Fibroblast of skin of abdomen (primary cell): ENCODE data around the gene DOK7.
"Not testable (repeated sequence)": the region's sequence is repeated elsewhere in the genome, so short reads cannot be mapped to it uniquely, and the experiment has no call there.

ENCODE experiments used
- DNase-seq: peaks from one replicate; pipeline ENCODE4 v3.0.0-alpha.2; 2013

Gene DOK7

DNA sequence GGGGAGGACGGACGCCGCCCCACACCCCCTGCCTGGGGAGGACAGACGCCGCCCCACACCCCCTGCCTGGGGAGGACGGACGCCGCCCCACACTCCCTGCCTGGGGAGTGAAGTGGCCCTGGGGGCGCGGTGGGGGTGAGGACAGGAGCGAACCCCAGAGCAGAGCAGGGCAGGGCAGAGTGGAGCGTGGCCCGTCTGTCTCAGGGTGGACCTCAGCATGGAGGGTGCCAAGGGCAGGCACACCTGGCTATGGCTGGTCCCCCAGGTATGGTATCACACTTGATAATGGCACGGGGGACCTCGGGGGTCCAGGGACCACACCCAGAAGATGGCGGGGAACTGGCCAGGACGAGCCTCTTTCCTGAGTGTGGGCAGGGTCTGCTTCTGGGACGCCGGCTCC is 59.5 kb downstream of the DOK7 start:
- no peak for DNase-seq

DNA sequence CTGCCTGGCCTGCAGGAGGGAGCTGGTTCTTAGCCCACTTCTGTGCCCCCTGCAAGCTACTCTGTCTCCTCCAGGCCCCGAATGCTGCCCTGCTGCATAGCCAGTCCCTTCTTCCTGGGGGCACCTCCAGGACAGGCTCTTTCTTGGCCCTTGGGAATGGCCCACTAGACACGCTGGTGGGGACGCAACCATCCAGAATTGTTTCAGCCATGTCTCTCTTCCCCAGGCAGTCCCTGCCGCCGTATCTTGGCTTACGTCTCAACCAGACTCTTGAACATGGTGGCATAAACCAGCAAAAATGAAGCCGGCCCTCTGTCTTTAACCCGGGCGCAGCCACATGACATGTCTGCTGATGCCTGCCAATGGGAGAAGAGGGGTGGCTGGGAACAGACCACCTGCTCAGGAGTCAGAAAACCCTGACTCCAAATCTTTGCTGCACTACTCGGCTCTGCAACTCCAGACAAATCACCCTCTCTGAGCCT is 60.1 kb downstream of the DOK7 start:
- no peak for DNase-seq

DNA sequence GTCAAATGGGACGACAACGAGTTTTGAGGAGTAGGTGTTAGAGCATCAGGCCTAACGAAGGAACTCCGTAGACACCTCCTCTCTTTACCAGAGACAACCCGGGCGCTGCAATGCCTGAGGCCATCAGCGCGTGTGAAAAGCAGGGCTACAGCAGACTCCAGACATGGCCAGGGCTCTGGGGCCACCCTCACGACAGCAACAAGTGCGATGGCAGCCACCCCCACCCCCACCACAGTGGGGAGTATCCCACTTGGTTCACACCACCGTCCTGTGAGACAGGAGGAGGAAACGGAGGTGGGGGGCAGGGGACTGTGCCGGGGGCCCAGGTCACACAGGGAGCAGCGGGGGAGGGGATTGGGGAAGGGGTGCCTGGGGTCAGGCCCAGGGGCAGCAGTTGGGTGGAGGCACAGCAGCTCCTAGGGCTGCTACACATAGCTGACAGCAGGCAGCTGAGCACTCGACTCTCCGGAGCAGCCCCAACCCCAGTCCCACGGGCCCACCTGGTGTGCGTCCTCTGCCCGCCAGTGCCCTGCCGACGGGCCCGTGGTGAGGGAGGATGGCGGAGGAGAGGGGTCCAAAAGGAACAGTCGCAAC is 60.6 kb downstream of the DOK7 start:
- no peak for DNase-seq

DNA sequence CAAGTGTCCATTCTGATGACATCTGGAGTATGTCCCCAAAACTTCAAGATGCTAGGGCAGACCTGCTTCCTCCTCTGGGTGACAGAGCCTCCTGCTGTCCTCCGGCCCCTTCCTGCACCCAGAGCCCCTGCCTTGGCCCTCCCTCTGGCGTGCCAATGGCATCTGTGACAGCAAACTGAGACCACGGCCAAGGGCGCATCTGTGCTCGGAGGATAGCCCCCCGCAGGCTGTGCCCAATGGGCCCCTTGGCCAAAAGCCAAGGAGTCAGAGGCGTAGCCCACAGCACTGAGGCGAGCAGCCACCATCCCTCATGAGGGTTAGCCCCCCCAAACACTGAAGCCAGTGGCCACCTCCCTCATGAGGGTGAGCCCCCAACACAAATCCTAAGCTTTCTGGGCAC is 61.2 kb downstream of the DOK7 start:
- DNase-seq = no peak

DNA sequence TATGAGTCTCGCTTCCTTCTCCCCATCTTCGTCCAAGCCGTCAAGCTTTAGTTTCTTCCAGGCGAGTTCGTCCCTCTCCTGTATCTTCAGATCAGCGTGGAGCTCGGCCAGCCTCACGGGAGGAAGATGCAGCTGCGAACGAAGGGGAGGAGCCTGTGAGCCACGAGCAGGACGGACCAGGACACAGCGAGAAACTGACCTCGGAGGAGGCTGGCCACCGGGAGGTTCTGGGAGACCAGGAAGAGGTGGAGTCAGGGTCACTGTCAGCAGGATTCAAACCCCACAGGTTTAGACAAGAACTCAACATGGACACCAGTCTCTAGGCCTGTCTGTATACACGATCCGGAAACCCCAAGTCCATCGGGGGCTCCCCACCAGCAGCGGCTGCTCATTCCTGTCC is 61.8 kb downstream of the DOK7 start:
- DNase-seq = no peak

DNA sequence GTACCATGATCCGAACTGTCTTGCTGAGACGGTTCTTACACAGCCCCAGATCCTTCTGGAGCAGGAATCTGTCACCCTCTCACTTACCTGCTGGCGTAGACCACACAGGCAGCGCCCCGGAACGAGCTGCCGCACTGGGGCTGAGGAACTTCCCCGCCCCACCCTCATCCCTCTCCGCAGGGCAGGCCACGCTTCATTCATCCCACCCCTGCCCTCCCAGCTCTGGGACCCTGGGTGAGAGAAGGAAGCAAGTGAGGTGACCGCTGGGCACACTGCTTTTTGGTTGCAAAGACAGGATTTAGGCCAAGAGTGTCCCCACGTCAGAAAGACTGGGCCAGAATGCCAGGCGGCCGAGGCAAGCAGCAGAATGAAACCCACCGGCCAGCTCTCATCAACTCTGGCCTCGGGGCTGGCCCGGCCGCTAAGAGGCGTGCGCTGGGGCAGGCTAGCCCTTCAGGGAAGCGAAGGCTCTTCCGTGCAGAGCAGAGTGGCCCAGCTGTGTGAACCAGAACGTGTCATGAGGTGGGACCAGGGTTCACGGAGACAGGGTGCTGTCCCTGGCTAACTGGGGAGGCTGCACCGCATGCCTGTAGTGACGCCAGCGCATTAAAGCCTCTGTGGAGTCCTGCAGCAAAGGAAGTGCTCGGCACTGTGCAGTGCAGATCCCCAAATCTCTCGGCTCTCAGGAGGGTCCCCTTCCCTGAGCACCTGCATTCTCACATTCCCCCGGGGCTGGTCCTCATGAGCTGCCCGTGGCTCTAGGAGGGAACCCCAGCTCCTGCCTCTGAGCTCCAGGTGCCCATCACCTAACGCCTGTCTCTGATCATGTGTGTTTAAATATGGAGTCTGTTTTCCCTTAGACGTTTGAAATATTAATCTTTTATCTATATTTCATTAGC is 62.7 kb downstream of the DOK7 start:
- no peak for DNase-seq

DNA sequence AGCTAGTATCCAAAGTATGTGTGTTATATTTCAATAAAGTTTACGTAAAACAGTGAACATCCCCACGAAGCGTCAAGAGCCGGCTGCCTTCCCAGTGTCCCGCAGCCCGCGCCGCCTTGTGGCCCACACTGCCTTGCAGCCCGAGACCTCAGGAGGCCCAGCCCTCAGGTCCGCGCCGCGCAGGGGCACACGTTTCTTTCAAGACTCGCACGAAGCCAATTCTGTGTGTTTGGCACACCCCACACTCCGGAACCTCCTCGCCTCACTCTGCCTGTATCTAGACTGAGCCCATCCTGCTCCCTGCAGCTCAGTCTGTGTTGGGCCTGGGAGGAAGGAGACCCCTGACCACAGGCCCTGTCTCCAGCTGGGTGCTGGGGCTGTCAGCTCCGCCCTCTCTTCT is 63.4 kb downstream of the DOK7 start:
- no peak for DNase-seq

DNA sequence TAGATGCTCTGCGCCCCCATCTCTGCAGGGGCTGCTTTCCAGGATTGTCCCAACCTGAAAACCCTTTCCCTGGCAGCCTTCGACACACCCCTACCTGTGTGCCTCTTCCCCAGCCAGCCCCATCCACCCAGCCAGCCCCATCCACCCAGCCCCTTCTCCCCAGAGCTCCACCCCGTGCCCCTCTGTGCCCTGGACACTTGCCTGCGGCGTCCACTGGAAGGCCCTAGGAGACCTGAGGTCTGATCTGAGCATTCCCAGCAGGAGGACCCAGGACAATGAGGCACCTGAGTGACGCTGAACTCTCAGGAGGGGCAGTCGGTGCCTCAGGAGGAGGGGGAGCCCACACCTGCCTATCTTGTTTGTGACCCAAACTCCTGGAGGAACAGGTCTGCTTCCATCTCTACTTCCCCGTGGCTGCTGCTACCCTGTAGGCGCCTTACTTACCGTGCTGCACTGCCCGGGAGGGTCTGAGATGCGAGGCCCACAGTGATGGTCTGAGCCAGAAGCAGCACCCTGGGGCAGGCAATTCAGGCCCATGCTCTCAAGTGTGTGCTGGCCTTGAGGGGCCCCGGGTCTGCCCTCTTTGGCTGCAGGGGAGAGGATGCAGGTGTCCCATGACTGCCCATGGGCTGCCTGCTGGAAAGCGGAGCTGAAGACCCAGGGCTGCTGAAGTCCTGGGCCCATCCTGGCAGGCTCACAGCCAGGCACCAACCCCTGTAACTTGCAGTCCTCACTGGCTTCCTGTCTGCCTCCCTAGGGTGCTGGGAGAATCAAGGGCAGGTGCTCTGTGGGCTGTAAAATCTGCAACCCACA is 64.2 kb downstream of the DOK7 start:
- no peak for DNase-seq

DNA sequence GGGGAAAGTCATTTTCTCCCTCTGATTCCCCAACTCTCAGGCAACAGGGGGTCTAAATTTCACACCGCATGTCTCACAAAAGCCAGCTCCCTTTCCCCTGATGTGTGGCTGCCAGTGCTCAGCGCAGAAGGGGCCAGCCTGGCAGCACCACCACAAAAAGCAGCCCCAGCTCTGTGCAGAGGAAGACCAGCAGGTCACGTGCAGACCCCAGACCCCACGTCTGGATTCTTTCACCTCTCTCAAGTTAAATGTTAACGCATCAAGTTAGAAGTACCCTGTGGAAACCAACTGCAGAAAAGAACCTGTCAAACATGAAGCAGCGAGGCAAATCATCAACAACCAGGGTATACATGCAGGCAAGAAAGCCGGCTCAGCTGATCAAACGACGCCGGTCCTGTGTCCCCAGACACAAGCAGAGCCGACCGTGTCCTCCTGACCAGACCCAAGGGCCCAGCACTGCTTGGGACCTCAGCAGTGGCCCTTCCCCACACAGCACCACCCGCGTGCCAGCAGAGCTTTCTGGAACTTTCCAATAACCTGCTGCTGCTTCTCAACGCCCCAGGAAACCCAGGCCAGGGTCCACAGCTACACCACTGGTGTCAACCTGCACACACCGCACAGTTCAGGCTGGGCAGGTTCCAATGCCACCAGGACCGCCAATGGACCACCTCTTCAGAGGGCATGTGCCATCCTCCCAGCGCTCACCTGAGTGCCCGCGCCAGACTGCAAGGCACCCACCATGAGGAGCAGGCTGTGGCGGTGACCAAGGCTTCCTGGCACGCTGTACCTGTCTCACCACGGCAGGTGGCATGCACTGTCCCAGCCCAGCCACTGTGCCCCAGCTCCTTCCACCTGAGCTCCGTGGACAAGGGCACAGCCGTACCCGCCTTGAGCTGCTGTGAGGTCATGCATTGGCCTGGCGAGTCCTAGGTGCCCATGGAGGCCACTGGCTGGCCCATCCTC is 65.1 kb downstream of the DOK7 start:
- DNase-seq = no peak

DNA sequence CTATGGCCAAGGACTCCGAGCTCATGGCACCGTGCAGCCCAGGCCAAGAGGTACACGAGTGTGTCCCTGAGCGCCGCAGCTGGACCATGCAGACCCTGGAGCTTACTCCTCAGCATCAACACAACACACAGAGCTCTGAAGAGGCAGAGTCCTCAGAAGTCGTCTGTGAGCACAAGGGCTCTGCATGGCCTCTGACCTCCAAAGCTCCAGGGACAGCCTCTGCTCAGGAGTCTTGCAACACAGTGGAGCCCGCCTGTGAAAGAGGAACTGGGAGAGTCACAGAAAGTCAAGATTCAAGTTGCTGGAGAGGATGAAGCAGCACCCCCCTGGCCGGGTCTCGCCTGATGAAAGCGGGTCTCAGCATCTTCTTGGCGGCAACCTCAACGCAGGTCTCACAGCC is 66.3 kb downstream of the DOK7 start:
- DNase-seq = no peak

DNA sequence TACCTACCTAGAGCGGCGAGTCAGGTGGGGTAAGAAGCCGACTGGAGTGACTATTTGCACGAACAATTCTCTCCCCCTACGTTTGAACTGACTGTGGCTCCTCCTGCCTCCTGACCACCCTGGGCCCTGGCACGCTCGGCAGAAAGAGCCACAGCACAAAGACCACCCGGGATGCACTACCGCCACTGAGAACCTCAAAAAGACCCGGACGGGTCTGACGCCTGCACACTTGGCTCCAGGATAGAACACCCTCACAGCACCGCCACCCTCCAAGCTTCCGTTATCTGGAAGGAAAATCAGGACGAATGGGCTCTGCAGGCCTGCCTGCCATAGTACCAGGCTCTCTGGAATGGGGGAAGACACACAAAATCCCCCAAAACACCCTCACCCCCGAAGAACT is 66.9 kb downstream of the DOK7 start:
- DNase-seq = no peak

DNA sequence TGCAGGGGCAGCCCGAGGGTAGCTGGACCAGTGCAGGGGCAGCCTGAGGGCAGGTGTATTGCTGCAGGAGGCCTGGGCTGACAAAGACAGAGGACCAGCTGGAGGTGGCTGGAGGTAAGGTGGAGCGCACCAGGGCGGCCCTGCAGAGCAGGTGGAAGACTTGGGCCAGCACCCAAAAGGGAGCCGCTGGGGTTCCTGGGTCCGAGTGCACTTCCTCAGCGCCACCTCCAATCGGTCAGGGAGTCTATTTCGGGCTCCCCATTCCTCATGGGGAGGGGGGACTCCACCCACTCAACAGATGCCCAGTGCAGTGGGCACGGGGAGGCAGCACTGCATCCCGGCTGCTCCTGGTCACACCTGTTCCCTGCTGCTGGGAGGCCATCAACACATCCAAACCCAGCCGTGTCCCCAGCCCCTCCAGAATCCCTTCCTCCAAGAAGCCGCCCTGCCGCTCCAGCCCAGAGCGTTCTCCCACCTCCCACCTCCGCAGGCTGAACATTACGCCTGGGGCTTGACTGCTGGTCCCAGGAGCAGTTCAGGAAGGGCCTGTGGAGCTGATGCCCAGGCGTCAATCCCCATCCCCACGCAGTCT is 67.7 kb downstream of the DOK7 start:
- no peak for DNase-seq

DNA sequence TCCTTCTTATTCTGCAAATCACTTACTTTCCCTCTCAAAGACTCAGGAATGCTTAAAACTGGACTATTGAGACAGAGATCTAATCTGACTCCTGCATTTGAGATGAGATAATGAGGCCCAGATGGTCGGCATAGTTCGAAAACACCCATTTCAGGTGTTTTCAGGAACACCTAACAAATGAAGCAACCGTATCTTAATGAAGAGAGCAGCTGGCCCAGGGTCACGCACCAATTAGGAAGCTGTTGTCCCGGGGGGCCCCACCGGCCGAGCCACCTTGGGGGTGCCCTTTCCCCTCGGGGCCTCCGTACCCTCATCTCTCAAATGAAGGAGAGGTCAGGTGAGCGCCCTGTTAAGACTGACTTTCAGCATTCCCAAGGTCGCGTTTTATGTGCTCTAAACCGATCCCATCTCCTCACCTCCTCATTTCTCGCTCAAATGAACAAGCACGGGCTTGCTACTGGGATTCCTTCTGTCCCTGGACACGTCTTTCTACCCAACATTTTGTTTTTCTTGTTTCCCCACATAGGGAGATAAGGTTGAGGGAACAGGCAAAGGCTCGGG is 68.3 kb downstream of the DOK7 start:
- no peak for DNase-seq

DNA sequence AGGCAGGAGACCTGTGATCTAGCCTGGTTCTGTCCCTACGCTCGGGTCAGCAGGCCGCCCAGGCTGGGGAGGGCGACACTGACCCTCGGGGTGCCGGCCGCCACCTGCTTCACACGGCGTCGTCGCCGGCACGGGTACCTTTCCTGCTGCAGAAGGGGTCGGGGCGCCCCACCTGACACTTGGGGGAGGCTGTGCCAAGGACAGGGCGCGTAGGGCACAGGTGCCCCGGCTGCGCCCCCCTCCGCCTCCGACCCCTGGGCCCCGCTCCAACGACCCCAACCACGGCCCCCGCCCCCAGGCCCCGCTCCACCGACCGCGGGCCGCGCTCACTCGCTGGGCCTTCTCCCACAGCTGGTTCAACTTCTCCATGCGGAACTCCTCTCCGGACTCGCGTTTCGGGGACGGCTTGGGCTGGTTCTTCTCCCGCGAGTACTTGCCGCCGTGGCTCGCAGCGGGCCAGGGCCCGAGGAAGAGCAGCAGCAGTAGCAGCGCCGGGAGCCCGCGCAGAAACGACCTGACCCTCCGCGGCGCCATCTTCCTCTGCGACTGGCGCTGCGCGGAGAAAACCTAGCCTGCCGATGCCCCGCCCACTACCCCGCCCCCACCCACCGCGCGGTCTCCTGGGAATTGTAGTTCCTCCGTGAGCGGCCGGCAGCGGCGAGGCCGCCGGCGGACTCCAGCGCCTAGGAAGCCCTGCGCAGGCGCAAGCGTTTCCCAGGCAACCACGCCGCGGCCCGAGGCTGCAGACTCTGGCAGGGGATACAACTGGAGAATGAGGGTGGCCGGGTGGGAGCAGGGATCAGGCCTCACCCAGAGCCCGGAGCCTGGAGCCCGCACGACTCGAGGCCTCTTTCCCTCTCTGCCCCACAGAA is 69.0 kb downstream of the DOK7 start, which contains the start of gene LRPAP1:
TSS of gene LRPAP1 (minus strand) at position 544 of the 872 bp plus-strand sequence. CDS start at position 534, 10 bp downstream.
- peak; percentile 87 for DNase-seq

DNA sequence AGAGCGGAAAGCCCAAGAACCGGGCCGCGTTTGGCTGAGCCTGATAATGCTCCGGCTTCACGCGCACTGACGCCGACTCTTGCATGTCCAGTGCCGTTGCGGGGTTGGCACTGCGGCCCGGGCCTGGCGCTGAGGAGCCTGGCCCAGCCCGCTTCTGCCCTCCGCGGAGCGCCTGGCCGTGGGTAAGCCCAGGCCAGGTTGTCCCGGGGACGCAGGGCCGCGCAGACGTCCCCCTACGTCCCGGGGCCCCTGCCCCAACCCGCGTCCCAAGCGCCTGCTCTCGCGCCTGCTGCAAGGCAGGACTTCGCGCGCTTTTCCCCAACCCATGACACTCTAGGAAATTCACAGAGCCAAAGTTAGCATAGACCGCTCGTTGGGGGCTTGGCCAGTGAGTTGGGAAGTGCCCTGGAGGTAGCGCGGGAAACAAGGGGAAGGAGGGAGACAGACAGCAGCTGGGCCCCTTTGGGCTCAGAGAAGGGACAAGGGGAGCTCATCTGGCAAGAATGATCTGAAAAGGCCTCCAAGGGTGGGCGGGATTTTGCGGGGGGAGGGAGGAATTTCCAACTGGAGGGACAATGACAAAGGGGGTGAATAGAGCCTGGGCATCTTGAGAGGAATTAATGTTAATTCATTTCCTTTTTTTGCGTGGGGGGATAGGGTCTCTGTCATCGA is 69.8 kb downstream of the DOK7 start:
- no peak for DNase-seq

DNA sequence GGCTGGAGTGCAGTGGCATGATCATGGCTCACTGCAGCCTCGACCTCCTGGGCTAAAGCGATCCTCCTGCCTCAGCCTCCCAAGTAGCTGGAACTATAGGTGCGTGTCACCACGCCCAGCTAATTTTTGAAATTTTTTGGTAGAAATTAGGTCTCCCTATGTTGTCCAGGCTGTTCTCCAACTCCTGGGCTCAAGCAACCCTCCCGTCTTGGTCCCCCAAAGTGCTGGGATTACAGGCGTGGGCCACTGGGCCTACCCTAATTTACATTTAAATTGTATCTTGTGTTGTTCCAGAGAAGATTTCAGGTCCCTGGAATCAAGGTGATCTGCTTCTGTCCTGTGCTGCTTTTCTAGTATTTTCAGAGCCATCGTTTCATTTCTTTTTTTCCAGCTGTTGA is 70.3 kb downstream of the DOK7 start:
- no peak for DNase-seq

DNA sequence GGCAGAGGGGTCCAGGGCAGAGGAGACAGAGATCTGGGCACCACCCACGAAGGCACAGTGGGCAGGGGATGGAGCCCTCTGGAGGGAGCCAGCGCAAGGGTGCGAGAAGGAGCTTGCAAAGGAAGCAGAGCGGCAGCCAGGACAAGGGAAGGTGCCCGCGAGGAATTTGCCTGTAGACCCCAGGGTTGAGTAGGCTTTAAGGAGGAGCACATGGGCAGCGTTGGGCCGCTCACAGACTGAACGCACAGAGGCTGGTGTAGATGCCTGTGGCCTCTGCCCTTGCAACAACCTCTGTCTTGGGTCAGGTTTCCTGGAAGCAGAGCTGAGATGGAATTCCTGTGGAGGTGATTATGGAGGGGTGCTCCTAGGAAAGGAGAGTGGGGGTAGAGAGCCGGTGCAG is 72.7 kb downstream of the DOK7 start:
- not testable (repeated sequence) for DNase-seq

DNA sequence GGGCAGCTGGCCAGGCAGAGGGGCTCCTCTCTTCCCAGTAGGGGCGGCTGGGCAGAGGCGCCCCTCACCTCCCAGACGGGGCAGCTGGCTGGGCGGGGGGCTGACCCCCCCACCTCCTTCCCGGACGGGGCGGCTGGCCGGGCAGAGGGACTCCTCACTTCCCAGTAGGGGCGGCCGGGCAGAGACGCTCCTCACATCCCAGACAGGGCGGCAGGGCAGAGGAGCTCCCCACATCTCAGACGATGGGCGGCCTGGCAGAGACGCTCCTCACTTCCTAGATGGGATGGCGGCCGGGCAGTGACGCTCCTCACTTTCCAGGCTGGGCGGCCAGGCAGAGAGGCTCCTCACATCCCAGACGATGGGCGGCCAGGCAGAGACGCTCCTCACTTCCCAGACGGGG is 75.8 kb downstream of the DOK7 start:
- DNase-seq = not testable (repeated sequence)

DNA sequence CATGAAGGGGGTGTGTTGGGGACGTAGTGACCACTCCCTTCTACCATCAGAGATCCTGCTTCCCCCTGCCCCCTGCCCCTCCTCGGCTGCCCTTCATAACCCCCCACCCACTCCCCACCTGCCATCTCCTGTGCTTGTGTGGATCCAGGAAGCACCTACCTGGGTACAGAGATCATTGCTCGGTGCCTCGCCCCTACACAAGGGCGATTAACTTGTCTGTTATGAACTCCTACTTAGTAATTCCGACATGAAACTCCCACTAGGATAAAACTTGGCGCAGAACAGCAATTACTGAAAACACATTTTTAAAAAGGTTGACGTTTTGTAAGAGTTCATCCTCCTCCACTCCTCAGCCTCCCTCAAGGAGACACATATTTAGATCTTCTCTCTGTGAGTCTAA is 80.3 kb downstream of the DOK7 start:
- DNase-seq = not testable (repeated sequence)
